Endometrial microvascular endothelial cells (primary cell): Measurements from ENCODE around the gene PRLR. TPM values are rescaled to one million over a fixed set of nuclear protein-coding genes. Genes with fewer than 3 reads are reported as not detected.
"Not testable (repeated sequence)": the region's sequence is repeated elsewhere in the genome, so short reads cannot be mapped to it uniquely, and the experiment has no call there.

ENCODE experiments used
- in situ Hi-C: cut with HindIII; loops from 2 replicates; pipeline ENCODE4 v1.10.0; 2017; ENCODE audit warnings: low sequenced_read_pairs, low pct_unique_long_range_greater_than_20kb; ENCODE audit errors: inconsistent ontology term
- total RNA-seq: library from RNA; depleted of rRNA; stranded (reverse); fragments of >200 nt; gene quantifications from one replicate; pipeline ENCODE4 v1.2.3, GENCODE V29; 2015; ENCODE audit errors: inconsistent ontology term

The PRLR gene
- total RNA-seq, 1 donor from 2014 or later, result not detected

GRCh38 chr5:35202319-35203111 lies 27.8 kb downstream of the PRLR start:
- in situ Hi-C loops, result no loop called here

GRCh38 chr5:35201291-35201690 lies 29.0 kb downstream of the PRLR start:
- in situ Hi-C loops, result no loop called here

- in situ Hi-C loops, result no loop called here
Measured at GRCh38 chr5:35199886-35200285, 30.4 kb downstream of the PRLR start.

GRCh38 chr5:35198686-35199085 lies 31.6 kb downstream of the PRLR start:
- in situ Hi-C loops, result no loop called here

GRCh38 chr5:35198075-35198474 lies 32.2 kb downstream of the PRLR start:
- in situ Hi-C loops, result no loop called here

- in situ Hi-C loops, result no loop called here
Measured at GRCh38 chr5:35197351-35197750, 32.9 kb downstream of the PRLR start.

- in situ Hi-C loops, result no loop called here
Measured at GRCh38 chr5:35195472-35195852, 34.8 kb downstream of the PRLR start.

- in situ Hi-C loops, result no loop called here
Measured at GRCh38 chr5:35194635-35195471, 35.4 kb downstream of the PRLR start.

GRCh38 chr5:35192506-35192905 lies 37.8 kb downstream of the PRLR start:
- in situ Hi-C loops, result no loop called here

- in situ Hi-C loops, result not testable (repeated sequence)
Measured at GRCh38 chr5:35189801-35190200, 40.5 kb downstream of the PRLR start.

GRCh38 chr5:35188031-35188457 lies 42.2 kb downstream of the PRLR start:
- in situ Hi-C loops, result no loop called here

- in situ Hi-C loops, result not testable (repeated sequence)
Measured at GRCh38 chr5:35187621-35188020, 42.7 kb downstream of the PRLR start.

- in situ Hi-C loops, result no loop called here
Measured at GRCh38 chr5:35186749-35187148, 43.5 kb downstream of the PRLR start.

GRCh38 chr5:35185518-35185917 lies 44.8 kb downstream of the PRLR start:
- in situ Hi-C loops, result no loop called here

GRCh38 chr5:35183556-35183955 lies 46.7 kb downstream of the PRLR start:
- in situ Hi-C loops, result no loop called here

- in situ Hi-C loops, result no loop called here
Measured at GRCh38 chr5:35182910-35183535, 47.3 kb downstream of the PRLR start.

- in situ Hi-C loops, result no loop called here
Measured at GRCh38 chr5:35182486-35182885, 47.8 kb downstream of the PRLR start.

GRCh38 chr5:35180046-35180445 lies 50.2 kb downstream of the PRLR start:
- in situ Hi-C loops, result no loop called here

GRCh38 chr5:35177783-35178182 lies 52.5 kb downstream of the PRLR start:
- in situ Hi-C loops, result no loop called here

- in situ Hi-C loops, result no loop called here
Measured at GRCh38 chr5:35172533-35172932, 57.8 kb downstream of the PRLR start.
